Measurements from ENCODE around the gene NRG4.
"Not testable (repeated sequence)": the region's sequence is repeated elsewhere in the genome, so short reads cannot be mapped to it uniquely, and the experiment has no call there.

Gene NRG4

DNA sequence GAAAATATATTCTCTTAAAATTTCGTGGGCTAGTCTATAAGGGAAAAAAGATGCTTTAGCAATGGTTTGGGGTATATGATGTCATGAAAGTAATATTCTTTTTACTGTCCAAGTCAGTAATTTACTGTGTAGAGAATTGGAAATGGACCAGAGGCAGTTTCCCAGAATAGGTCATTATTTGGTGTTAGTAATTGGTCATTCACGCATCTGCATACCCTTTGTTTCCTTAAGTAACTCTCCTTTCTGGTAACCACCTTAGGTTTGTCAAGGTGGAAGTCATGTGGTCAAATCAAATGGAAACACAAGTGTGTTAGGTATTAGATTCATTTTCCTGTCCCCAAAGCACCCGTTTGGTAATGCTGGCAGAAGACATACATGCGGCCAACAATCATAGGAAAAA is 84.6 kb downstream of the NRG4 start:
- DNase-seq (ENCODE audit: low read depth in 2 of 2): no peak

DNA sequence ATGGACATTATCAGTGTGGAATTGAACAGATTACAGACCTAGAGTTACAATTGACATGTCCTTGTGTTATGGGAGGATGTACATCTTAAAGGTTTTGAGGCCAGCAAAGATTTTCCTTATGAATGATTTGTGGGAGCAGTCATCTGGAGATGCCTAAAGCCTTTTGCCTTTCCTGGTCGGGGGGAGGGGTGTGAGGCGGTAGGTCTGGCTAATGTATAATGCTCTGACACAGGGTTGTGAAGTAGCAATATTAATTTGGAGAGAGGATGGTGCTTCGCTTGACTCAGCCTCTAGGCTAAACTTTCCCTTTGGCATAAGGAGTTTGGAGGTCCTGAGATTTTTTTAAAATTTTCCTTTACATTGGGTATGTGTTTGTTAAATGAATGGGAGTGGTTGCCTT is 85.3 kb downstream of the NRG4 start:
- no peak for DNase-seq (ENCODE audit: low read depth in 2 of 2)

DNA sequence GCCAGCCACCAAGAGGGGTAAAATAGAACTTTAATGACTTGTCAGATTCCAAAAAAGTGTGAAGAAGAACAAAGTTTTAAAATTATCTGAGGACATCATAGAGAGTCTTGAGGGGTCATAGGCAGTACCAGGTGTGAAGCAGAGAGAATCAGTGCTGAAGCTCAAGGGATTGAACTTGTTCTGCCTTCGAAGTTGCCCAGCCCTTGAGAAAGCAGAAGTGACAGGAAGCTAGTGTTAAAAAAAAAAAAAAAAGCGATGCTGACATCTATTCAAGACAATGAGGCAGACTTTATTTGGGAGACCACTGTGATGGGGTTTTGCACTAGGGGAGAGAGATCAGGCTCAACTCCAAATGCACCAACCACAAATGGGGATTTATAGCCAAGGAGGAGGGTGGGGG is 86.8 kb downstream of the NRG4 start:
- DNase-seq (ENCODE audit: low read depth in 2 of 2): no peak

DNA sequence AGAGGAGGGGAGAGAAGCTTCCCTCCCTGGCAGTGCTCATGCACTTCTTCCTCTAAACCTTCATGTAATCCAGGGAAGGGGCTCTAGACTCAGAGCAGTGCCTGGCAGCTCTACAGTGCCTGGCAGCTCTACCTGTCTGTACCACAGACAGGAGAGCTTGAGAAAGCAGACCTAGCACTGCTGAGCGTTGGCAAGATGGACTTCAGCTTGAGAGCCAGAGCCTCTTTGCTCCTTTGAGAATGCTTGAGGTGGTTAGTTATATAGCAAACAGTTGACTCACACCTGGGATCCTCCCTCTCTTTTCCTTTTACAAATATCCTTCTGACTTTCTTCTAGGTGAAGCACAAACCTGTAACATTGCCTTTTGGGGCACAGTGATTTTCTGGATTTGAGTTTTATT is 87.6 kb downstream of the NRG4 start:
- DNase-seq (ENCODE audit: low read depth in 2 of 2): no peak

DNA sequence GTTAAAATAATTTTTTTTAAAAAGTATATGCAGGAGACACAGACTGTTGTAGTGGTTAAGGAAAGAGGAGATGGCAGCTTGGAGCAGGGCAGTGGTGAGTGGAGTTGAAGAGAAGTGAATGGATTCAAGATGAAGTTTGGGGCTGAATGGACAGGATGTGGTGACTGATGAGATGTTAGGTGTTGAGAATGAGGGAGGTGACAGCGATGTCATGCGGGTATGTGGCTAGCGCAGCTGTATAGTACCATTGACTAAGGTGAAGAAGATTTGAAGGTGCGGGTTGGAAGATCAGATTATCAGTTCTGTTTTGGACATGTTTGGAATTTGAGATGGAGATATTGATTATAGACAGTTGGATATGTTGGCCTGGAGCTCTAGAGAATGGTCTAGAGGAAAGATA is 88.5 kb downstream of the NRG4 start:
- no peak for DNase-seq (ENCODE audit: low read depth in 2 of 2)

DNA sequence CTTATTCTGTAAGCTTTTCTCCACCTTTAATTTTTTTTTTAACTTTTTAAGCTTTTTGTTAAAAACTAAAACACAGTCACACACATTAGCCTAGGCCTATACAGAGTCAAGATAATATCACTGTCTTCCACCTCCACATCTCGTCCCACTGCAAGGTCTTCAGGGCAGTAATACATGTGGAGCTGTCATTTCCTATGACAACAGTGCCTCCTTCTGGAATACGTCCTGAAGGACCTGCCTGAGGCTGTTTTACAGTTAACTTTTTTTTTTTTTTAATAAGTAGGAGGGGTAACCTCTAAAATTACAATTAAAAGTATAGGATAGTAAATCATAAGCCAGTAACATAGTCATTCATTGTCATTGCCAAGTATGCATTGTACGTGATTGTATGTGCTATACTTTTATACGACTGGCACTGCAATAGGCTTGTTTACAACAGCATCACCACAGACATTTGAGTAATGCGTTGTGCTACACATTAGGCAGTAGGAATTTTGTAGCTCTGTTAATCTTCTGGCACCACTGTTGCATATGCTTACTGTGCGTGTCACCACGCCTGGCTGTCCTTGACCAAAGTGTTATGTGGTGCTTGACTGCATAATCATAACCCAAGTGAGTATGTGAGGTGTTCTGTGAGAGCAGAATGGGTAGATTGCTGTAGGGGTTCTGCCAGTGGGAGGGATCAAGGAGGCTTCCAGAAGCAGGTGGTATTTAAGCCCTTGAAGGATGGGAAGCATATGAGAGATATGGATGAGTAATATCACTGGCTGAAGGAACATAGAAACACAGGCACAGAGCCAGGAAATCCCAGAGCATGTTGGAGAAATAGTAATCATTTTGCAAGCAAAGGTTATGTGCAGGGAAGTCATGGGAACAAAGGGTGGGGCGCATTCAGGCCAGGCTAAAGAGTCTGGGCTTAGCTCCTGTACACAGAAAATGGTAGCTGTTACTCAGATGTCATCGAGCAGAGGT is 90.2 kb downstream of the NRG4 start:
- no peak for DNase-seq (ENCODE audit: low read depth in 2 of 2)

DNA sequence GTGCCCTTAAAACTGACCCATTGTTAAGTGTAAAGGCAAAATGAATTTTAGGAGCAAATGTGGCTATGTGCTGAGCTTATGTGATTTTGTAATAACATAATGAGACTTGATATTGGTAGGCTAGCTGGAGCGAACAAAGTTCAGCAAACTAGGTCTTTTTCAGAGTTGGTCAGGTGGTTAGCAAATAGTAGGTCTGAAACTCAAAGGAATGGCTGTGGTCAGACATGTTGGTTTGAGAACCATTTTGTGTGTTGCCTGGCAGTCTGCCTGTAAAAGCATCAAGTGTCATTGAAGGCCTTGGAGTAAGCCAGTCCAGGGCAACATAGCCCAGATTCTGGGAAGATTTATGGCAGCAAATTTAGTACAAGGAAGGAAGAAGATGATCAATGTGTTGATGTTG is 92.1 kb downstream of the NRG4 start:
- no peak for DNase-seq (ENCODE audit: low read depth in 2 of 2)

DNA sequence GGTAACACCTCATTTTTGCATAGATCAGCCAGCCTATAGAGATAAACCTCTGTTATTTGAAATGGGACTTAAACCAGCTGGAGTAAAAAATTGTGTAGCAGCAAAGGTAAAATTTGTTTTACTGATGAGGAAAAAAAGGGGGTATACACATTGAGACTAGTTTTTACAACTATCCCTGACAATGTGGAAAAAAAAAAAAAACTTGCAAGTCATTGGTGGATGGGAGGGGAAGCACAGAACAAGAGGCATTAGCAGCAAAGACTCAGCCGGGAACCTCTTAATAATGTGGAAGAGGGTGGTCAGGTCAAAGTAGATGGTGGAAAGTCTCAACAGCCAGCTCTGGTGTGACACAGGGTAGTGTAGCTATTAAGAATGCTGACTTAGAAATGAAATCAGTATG is 94.1 kb downstream of the NRG4 start:
- DNase-seq (ENCODE audit: low read depth in 2 of 2): no peak

DNA sequence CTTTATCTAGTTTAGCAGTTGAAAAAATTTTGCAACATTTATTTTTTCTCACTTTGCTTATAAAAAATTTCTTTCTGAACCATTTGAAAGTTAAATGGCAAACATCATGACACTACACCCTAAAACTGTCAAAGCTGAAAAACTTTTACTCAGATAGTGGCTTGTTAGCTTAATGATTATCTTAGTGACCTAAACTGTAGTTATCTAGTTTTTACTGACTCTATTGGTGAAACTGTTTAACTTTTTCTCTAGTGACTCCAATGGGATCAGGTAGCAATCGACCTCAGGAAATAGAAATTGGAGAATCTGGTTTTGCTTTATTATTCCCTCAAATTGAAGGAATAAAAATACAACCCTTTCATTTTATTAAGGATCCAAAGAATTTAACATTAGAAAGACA is 95.2 kb downstream of the NRG4 start:
- DNase-seq (ENCODE audit: low read depth in 2 of 2): no peak

DNA sequence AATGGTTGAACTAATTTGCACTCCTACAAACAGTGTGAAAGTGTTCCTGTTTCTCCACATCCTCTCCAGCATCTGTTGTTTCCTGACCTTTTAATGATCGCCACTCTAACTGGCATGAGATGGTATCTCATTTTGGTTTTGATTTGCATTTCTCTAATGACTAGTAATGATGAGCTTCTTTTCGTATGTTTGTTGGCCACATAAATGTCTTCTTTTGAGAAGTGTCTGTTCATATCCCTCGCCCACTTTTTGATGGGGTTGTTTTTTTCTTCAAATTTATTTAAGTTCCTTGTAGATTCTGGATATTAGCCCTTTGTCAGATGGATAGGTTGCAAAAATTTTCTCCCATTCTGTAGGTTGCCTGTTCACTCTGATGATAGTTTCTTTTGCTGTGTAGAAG is 101.9 kb downstream of the NRG4 start:
- DNase-seq (ENCODE audit: low read depth in 2 of 2): not testable (repeated sequence)

DNA sequence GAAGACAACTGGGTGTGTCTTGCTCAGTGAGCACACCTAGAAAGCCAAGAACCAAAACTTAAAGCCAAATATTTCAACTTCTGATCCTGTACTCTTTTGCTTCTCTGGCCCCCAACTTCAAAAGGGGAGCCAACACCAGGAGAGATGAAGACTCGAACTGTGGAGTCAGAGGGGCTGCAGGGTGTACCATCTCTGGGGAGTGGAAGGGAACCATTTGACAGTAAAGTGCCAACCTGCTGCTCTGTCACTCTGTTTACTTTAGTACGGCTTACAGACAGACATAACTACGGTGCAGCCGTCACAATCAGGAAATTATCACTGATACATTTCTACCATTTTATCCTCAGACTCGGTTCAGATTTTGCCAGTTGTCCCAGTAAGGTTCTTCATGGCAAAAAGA is 107.0 kb downstream of the NRG4 start:
- DNase-seq (ENCODE audit: low read depth in 2 of 2): no peak

DNA sequence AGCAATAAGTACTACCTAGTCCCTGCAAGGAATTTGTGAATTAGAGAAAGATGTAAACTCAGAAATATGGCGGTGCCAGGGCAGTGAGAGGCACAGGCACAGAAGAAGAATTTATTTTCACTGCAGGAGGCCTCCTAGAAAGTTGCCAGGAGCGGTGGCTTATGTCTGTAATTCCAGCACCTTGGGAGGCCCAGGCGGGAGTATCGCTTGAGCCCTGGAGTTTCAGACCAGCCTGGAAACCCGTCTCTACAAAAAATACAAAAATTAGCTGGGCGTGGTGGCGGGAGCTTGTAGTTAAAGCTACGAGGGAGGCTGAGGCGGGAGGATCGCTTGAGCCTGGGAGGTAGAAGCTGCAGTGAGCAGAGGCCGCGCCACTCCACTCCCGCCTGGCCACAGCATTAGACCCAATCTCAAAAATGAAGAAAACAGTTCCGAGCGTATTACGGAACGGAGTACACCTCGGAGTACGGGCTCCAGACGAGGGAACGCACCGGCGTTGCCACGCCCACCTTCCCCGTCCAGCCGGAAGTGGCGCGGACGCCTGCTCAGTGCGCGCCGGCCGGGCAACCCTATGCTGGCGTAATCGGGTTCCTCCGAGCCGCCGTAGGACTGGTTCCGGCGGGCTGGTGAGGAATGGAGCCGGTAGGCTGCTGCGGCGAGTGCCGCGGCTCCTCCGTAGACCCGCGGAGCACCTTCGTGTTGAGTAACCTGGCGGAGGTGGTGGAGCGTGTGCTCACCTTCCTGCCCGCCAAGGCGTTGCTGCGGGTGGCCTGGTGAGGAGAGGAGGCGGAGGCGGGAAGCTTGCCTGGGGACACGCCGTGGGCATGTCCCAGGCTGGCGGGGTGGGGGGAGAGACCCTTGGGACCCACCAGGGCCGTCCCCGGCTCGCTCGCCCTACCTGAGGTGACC is 108.6 kb downstream of the NRG4 start, which contains the start of gene FBXO22:
Gene FBXO22, plus strand, starts transcription at position 548 of the 909 bp plus-strand sequence. Its CDS starts 86 bp downstream, at position 634.
- peak; percentile 80 to 81 for DNase-seq (ENCODE audit: low read depth in 2 of 2)

DNA sequence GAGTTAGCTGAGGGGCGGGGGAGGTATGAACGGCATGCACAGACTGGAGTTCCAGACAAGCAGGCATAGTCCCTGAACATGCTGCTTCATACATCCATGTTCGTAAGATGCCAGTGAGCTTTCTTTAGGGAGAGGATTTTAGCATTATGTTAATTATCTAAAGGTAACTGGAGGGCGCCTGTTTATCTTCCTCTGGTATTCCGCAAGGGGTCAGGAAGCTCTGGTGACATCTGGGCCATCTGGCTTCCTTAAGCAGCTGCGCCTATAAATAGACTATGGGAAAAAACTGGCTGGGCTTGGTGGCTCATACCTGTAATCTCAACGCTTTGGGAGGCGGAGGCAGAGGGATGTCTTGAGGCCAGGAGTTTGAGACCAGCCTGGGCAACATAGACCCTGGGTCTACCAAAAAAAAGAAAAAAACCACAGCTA is 110.1 kb downstream of the NRG4 start:
- no peak for DNase-seq (ENCODE audit: low read depth in 2 of 2)

DNA sequence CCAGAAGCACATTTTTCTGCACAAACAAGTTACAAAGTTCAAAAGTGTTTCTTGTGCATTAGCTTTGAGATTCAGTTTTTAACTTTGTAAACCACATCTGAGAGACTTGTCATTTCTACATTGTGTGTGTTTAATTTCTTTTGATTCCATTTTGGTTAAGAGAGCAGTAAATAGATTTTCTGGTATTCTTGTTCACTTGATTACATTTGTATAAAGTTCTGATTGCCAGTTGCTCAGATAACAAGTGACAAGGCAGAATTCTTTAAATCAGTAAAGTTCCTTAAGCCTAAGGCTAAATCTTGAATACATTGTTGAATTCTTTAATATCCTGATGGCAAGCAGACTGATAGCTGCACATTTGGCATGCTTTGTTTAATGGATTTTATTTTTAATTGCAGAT is 111.6 kb downstream of the NRG4 start:
- no peak for DNase-seq (ENCODE audit: low read depth in 2 of 2)

DNA sequence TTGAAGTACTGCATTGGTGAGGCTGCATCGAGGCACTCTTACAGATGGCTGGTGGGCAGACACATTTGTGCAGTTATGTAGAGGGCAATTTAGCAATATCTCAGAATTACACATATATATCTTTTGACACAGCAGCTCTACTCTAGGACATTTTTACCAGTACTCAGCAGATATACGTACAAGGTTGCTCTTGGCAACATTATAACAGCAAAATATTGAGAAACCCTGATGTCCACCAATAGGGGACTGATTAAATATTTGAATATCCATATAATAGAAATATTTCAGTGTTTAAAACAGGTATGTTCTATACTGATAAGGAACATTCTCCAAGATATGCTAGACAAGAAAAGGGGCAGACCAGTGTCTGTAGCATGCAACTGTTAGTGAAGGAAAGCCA is 116.5 kb downstream of the NRG4 start:
- DNase-seq (ENCODE audit: low read depth in 2 of 2): no peak

DNA sequence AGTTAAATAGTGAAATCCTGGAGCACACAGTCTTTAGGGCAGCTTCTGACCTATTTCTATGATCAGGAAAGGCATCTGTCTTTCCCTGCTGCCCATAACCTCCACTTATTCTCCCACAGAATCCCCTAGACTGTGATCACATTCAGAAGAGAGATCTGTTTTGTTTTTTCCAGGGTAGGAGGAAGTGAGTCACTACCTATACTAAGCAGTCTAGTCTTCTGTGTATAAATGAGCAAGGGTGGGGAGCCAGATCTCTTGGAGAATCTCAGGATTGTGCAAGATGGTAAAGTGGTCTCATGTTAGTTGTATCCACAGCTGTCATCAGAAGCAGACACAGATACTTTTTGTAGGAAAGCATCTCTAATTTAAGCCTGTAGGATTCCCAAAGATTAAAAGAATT is 120.3 kb downstream of the NRG4 start:
- no peak for DNase-seq (ENCODE audit: low read depth in 2 of 2)
